WI38 (cell line): ENCODE results near the gene CAD.
A peak's percentile ranks its signal among the peaks of the same experiment; 100 is the strongest.

Source experiments
- H3K4me3 ChIP-seq: 2 replicates; pipeline ENCODE4 v1.5.1; 2011; ENCODE audit warnings: low read depth, mild to moderate bottlenecking, control low read depth, low read length
- CTCF ChIP-seq: IDR thresholded peaks from 2 replicates; pipeline ENCODE4 v1.5.1; 2012; ENCODE audit warnings: low read depth, mild to moderate bottlenecking, control low read depth, low read length

CAD gene

GRCh38 chr2:27249891-27250651 lies 32.9 kb downstream of the CAD start:
- peak; percentile 83 for TF ChIP-seq CTCF
- H3K4me3 ChIP-seq: no peak overlapping the region

- TF ChIP-seq CTCF: no peak
- no peak overlapping the region for H3K4me3 ChIP-seq
Observed at GRCh38 chr2:27250652-27251379, 33.6 kb downstream of the CAD start.

GRCh38 chr2:27251766-27252165 lies 34.6 kb downstream of the CAD start:
- TF ChIP-seq CTCF: no peak
- H3K4me3 ChIP-seq: no peak overlapping the region

GRCh38 chr2:27255187-27255586 lies 38.0 kb downstream of the CAD start:
- H3K4me3 ChIP-seq: no peak overlapping the region
- no peak for TF ChIP-seq CTCF

- H3K4me3 ChIP-seq: no peak overlapping the region
- TF ChIP-seq CTCF: no peak
Observed at GRCh38 chr2:27255660-27256059, 38.5 kb downstream of the CAD start.

GRCh38 chr2:27256855-27257454 lies 39.8 kb downstream of the CAD start:
- H3K4me3 ChIP-seq: no peak overlapping the region
- no peak for TF ChIP-seq CTCF

GRCh38 chr2:27258051-27258450 lies 40.9 kb downstream of the CAD start:
- TF ChIP-seq CTCF: no peak
- H3K4me3 ChIP-seq: no peak overlapping the region
